ENCODE results near the gene SURF6.

Gene SURF6

GRCh38 chr9:133282464-133283238 is 53.3 kb downstream of the SURF6 start:
- no peaks in the 10 kb centered on the region for H3K4me1 ChIP-seq (ENCODE audit: control insufficient read depth in 1 of 2, insufficient read depth in 1 of 2, low read depth in 1 of 2, low read length in 1 of 2)
- H3K4me3 ChIP-seq (ENCODE audit: low read depth in 1 of 2, low read length in 1 of 2): no peak overlapping the region
- no peak overlapping the region for H3K27ac ChIP-seq
- no peaks in the 10 kb centered on the region for H3K9me3 ChIP-seq
- H3K36me3 ChIP-seq: no peaks in the 10 kb centered on the region
- no peak for TF ChIP-seq CTCF (IDR thresholded peaks at IDR 0.05)
- H3K27me3 ChIP-seq: peaks cover 6% of the 10 kb centered on the region

- Histone ChIP-seq H3K4me3 (ENCODE audit: low read depth in 1 of 2, low read length in 1 of 2) (no peak overlapping the region), H3K9me3 (no peaks in the 10 kb centered on the region), H3K27me3 (peaks cover 29% of the 10 kb centered on the region), H3K4me1 (ENCODE audit: control insufficient read depth in 1 of 2, insufficient read depth in 1 of 2, low read depth in 1 of 2, low read length in 1 of 2) (peaks cover 0 to 2% of the 10 kb centered on the region in 2 experiments), H3K36me3 (no peaks in the 10 kb centered on the region), H3K27ac (no peak overlapping the region)
- TF ChIP-seq CTCF (IDR thresholded peaks at IDR 0.05): no peak
Measured at GRCh38 chr9:133280392-133280791, 55.6 kb downstream of the SURF6 start.
